HEK293 (cell line): ENCODE data around the gene SCIN.

Experiments used
- CTCF ChIA-PET: fragments of 350-600 bp; formaldehyde crosslinking; extraction: SDS; loops from one replicate; lab custom pipeline; 2021; ENCODE audit warnings: antibody characterized with exemption; lab: Yijun Ruan, JAX
- POLR2A ChIA-PET: fragments of 300-600 bp; formaldehyde crosslinking; extraction: SDS; loops from one replicate; lab custom pipeline; 2020; ENCODE audit warnings: antibody characterized with exemption, inconsistent platforms; lab: Yijun Ruan, JAX
- H3K27ac ChIP-seq: fragments of 200-500 bp; sonication (Bioruptor generic); 2 replicates; pipeline ENCODE4 v1.5.1; 2014; ENCODE audit warnings: low read depth, low read length, control low read depth, inconsistent platforms; ENCODE audit errors: extremely low read depth
- H3K36me3 ChIP-seq, 2 experiments: fragments of 200-500 bp in 1 of 2; sonication (Bioruptor generic) in 1 of 2; 1 replicate in 1 of 2; 2 replicates in 1 of 2; pipeline ENCODE4 v1.5.1; 2014 to 2017; ENCODE audit warnings: inconsistent platforms in 2 of 2, low read length in 2 of 2; ENCODE audit not compliant: control insufficient read depth in 2 of 2, insufficient read depth in 1 of 2
- H3K4me1 ChIP-seq: fragments of 200-500 bp; sonication (Bioruptor generic); 2 replicates; pipeline ENCODE4 v1.5.1; 2014; ENCODE audit warnings: mild to moderate bottlenecking, low read length, inconsistent platforms; ENCODE audit not compliant: control insufficient read depth, insufficient read depth
- H3K4me3 ChIP-seq: 2 replicates; pipeline ENCODE4 v1.5.1; 2011; ENCODE audit warnings: low read depth, mild to moderate bottlenecking, control low read depth, low read length, moderate library complexity
- H3K9me3 ChIP-seq: fragments of 200-500 bp; sonication (Bioruptor generic); 2 replicates; pipeline ENCODE4 v1.5.1; 2014; ENCODE audit warnings: low read depth, low read length, inconsistent platforms; ENCODE audit not compliant: control insufficient read depth, insufficient read depth
- KLF17 ChIP-seq: fragments of 450-650 bp; formaldehyde crosslinking; IDR thresholded peaks from 2 replicates; pipeline ENCODE4 v1.5.1; 2016; ENCODE audit warnings: missing biosample characterization, missing genetic modification characterization
- RBAK ChIP-seq: fragments of 450-650 bp; formaldehyde crosslinking; IDR thresholded peaks from 2 replicates; pipeline ENCODE4 v1.5.1; 2016; ENCODE audit warnings: missing biosample characterization, missing genetic modification characterization
- REST ChIP-seq: fragments of 450-650 bp; formaldehyde crosslinking; IDR thresholded peaks from 2 replicates; pipeline ENCODE4 v1.5.1; 2016; ENCODE audit warnings: missing biosample characterization, missing genetic modification characterization
- SALL2 ChIP-seq: fragments of 450-650 bp; formaldehyde crosslinking; IDR thresholded peaks from 2 replicates; pipeline ENCODE4 v1.5.0; 2017; ENCODE audit warnings: missing biosample characterization, mild to moderate bottlenecking, missing genetic modification characterization, borderline replicate concordance
- SP2 ChIP-seq: fragments of 450-650 bp; formaldehyde crosslinking; IDR thresholded peaks from 2 replicates; pipeline ENCODE4 v1.5.1; 2016; ENCODE audit warnings: missing biosample characterization, missing genetic modification characterization
- SP7 ChIP-seq: fragments of 450-650 bp; formaldehyde crosslinking; IDR thresholded peaks from 2 replicates; pipeline ENCODE4 v1.5.1; 2016; ENCODE audit warnings: missing biosample characterization, missing genetic modification characterization
- ZBTB26 ChIP-seq: fragments of 450-650 bp; formaldehyde crosslinking; optimal IDR thresholded peaks from 2 replicates; pipeline ENCODE3; 2016; ENCODE audit warnings: missing biosample characterization, mild to moderate bottlenecking, missing genetic modification characterization
- ZNF140 ChIP-seq: fragments of 450-650 bp; formaldehyde crosslinking; IDR thresholded peaks from 2 replicates; pipeline ENCODE4 v1.5.1; 2016; ENCODE audit warnings: missing biosample characterization, missing genetic modification characterization
- ZNF157 ChIP-seq: fragments of 450-650 bp; formaldehyde crosslinking; IDR thresholded peaks from 2 replicates; pipeline ENCODE4 v1.5.1; 2016; ENCODE audit warnings: missing biosample characterization, missing genetic modification characterization
- ZNF2 ChIP-seq: fragments of 450-650 bp; formaldehyde crosslinking; IDR thresholded peaks from 2 replicates; pipeline ENCODE4 v1.5.1; 2016; ENCODE audit warnings: missing biosample characterization, missing genetic modification characterization
- ZNF311 ChIP-seq: fragments of 450-650 bp; formaldehyde crosslinking; IDR thresholded peaks from 2 replicates; pipeline ENCODE4 v1.5.1; 2017; ENCODE audit warnings: missing biosample characterization, missing genetic modification characterization, borderline replicate concordance
- ZNF549 ChIP-seq: fragments of 450-650 bp; IDR thresholded peaks from 2 replicates; pipeline ENCODE4 v1.5.1; 2018; ENCODE audit warnings: missing biosample characterization, missing genetic modification characterization, mild to moderate bottlenecking, inconsistent platforms, moderate library complexity
- ZNF585B ChIP-seq: fragments of 450-650 bp; formaldehyde crosslinking; IDR thresholded peaks from 2 replicates; pipeline ENCODE4 v1.5.1; 2016; ENCODE audit warnings: missing biosample characterization, missing genetic modification characterization
- ZNF629 ChIP-seq: fragments of 450-650 bp; formaldehyde crosslinking; IDR thresholded peaks from 2 replicates; pipeline ENCODE4 v1.5.1; 2017; ENCODE audit warnings: missing biosample characterization, missing genetic modification characterization
- ZNF645 ChIP-seq: fragments of 450-650 bp; formaldehyde crosslinking; IDR thresholded peaks from 2 replicates; pipeline ENCODE4; 2016; ENCODE audit warnings: missing biosample characterization, missing genetic modification characterization
- ZNF670 ChIP-seq: fragments of 450-650 bp; formaldehyde crosslinking; IDR thresholded peaks from 2 replicates; pipeline ENCODE4 v1.5.1; 2016; ENCODE audit warnings: missing biosample characterization, missing genetic modification characterization, low read depth
- ZSCAN23 ChIP-seq: fragments of 450-650 bp; formaldehyde crosslinking; IDR thresholded peaks from 2 replicates; pipeline ENCODE4 v1.5.1; 2016; ENCODE audit warnings: missing biosample characterization, missing genetic modification characterization
- ZXDB ChIP-seq: fragments of 450-650 bp; formaldehyde crosslinking; IDR thresholded peaks from 2 replicates; pipeline ENCODE4 v1.5.1; 2016; ENCODE audit warnings: missing biosample characterization, missing genetic modification characterization

SCIN gene

GRCh38 chr7:12540850-12541249 lies 29.7 kb upstream of the SCIN start:
- POLR2A ChIA-PET = no interaction called here
- no peak overlapping the region for H3K27ac ChIP-seq
- H3K4me1 ChIP-seq = 0 out of 2 replicates have a peak, but pooled peaks cover 5% of the 10 kb centered on the region
- CTCF ChIA-PET = interaction anchor here (0.6 to 1.4 kb wide), 4 partner anchors 14 to 608 kb away, joined by 4 to 5 read pairs (median 4); no protein-coding TSS in a partner anchor
- no peaks in the 10 kb centered on the region; the same call in 1 of the 2 replicates for H3K9me3 ChIP-seq
- no peaks in the 10 kb centered on the region for H3K36me3 ChIP-seq
- TF ChIP-seq KLF17 (no peak), ZNF549 (tag by site-specific recombination) (no peak), ZNF585B (tag by site-specific recombination) (no peak), REST (no peak), ZNF645 (tag by site-specific recombination) (no peak), RBAK (no peak), ZNF629 (tag by site-specific recombination) (no peak), SP2 (tag by site-specific recombination) (no peak), ZBTB26 (tag by site-specific recombination) (no peak), ZNF157 (tag by site-specific recombination) (no peak), ZNF2 (no peak), ZNF140 (tag by site-specific recombination) (no peak), SALL2 (tag by site-specific recombination) (no peak), ZXDB (tag by site-specific recombination) (no peak)
- no peak overlapping the region for H3K4me3 ChIP-seq

- Histone ChIP-seq H3K9me3 (no peaks in the 10 kb centered on the region), H3K4me1 (0 out of 2 replicates have a peak, but pooled peaks cover 5% of the 10 kb centered on the region), H3K36me3 (no peaks in the 10 kb centered on the region), H3K4me3 (no peak overlapping the region), H3K27ac (no peak overlapping the region)
- ChIA-PET POLR2A (interaction anchor here (0.6 kb wide), 1 partner anchor 403 kb away, joined by 8 read pairs; no protein-coding TSS in a partner anchor), CTCF (interaction anchor here (0.7 to 2.0 kb wide), 3 partner anchors 10 to 391 kb away, joined by 3 to 6 read pairs (median 4); no protein-coding TSS in a partner anchor)
- TF ChIP-seq ZNF670 (tag by site-specific recombination) = no peak
- TF ChIP-seq SP7 (tag by site-specific recombination) = no peak
- no peak for TF ChIP-seq ZNF311 (tag by site-specific recombination)
- no peak for TF ChIP-seq ZSCAN23 (tag by site-specific recombination)
These were observed 26.9 kb upstream of the SCIN start for GRCh38 chr7:12543586-12543985.
